DOHH2 (cell line): ENCODE measurements around the gene MYO1G.

ENCODE experiments used
- EZH2phosphoT487 ChIP-seq: fragments of 200-600 bp; sonication (generic); IDR thresholded peaks from 2 replicates; pipeline ENCODE4 v1.6.1; 2017; ENCODE audit warnings: borderline replicate concordance, mild to moderate bottlenecking, antibody characterized with exemption, low read length, moderate library complexity, mixed read lengths
- TF ChIP-seq, protein P1 (sequence below): fragments of 200-600 bp; sonication (generic); IDR thresholded peaks from one replicate; pipeline ENCODE4 v1.5.1; 2014; ENCODE audit warnings: antibody characterized with exemption, mild to moderate bottlenecking, low read depth, low read length; ENCODE audit not compliant: poor library complexity, severe bottlenecking

DNA sequence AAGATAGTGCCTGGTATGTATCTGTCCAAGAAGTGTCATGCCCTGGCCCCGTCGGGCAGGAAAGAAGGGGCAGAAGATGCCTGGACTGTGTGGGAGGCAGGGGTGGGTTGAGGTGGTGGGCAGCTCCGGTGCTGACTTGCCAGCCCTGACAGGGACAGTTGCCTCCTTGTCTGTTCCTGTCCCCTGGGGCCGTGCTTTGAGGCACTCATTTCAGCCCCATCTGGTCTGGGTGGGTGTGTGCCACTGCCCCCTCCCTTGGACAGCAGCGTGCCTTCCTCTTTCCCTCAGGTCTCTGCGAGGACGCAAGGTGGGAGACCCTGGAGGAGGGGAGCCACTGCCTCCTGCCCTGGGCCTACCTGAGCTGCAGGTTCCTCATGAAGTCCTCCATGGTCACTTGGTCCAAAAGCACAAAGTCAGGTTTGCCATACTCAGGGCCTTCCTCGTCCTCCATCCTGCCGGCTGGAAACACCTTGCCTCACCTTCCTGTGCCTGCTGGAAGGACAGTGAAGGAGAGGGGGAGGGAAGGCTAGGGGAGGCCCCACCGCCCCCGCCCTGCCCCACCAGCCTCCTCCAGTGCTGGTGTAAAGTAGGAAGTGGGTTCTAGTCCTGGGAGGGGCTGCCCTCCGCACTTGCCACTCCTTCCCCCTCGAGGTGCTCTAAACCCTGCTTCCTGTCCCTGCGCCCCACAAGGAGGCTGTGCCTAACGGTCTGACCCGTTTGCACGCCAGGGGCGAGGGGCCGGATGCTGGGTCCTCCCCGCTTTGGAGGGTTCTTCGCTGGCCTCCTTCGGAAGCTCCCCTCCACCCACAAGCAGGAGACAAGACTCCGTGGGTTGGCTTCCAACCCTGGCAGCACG is at the start of gene MYO1G:
- TF ChIP-seq, protein P1, sequence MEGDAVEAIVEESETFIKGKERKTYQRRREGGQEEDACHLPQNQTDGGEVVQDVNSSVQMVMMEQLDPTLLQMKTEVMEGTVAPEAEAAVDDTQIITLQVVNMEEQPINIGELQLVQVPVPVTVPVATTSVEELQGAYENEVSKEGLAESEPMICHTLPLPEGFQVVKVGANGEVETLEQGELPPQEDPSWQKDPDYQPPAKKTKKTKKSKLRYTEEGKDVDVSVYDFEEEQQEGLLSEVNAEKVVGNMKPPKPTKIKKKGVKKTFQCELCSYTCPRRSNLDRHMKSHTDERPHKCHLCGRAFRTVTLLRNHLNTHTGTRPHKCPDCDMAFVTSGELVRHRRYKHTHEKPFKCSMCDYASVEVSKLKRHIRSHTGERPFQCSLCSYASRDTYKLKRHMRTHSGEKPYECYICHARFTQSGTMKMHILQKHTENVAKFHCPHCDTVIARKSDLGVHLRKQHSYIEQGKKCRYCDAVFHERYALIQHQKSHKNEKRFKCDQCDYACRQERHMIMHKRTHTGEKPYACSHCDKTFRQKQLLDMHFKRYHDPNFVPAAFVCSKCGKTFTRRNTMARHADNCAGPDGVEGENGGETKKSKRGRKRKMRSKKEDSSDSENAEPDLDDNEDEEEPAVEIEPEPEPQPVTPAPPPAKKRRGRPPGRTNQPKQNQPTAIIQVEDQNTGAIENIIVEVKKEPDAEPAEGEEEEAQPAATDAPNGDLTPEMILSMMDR: no peak
- no peak for TF ChIP-seq EZH2phosphoT487
